K562 (cell line): ENCODE data around the gene UHRF1.

Experiments used
- CTCF ChIP-seq, 3 experiments: IDR thresholded peaks in 2 of 3; conservative IDR thresholded peaks in 1 of 3; 2 replicates each; pipeline ENCODE4 v1.5.1; 2011 to 2012; ENCODE audit warnings: low read length in 3 of 3, mild to moderate bottlenecking in 3 of 3, control low read depth in 2 of 3, improper control_type of control experiment in 1 of 3, inconsistent platforms in 1 of 3, low read depth in 1 of 3, mixed read lengths in 1 of 3, moderate library complexity in 1 of 3; ENCODE audit not compliant: insufficient read depth in 2 of 3
- GMEB1 ChIP-seq: fragments of 250-450 bp; sonication (Bioruptor Pico); IDR thresholded peaks from 2 replicates; pipeline ENCODE4 v1.4.0; 2020; ENCODE audit warnings: mild to moderate bottlenecking
- HMGXB4 ChIP-seq: sonication (generic); formaldehyde crosslinking; IDR thresholded peaks from 2 replicates; pipeline ENCODE4 v1.8.1; 2023; ENCODE audit warnings: mild to moderate bottlenecking, missing genetic modification reagents
- JUNB ChIP-seq: fragments of 450-650 bp; formaldehyde crosslinking; conservative IDR thresholded peaks from 2 replicates; pipeline ENCODE4 v1.4.0; 2020; ENCODE audit warnings: mild to moderate bottlenecking
- MGA ChIP-seq: fragments of 450-650 bp; IDR thresholded peaks from 2 replicates; pipeline ENCODE4 v1.6.1; 2016; ENCODE audit warnings: mild to moderate bottlenecking, moderate library complexity
- POLR2A ChIP-seq: fragments of 450-650 bp; conservative IDR thresholded peaks from 2 replicates; pipeline ENCODE4 v1.6.1; 2016
- POLR2G ChIP-seq: fragments of 200-400 bp; formaldehyde crosslinking; IDR thresholded peaks from 2 replicates; pipeline ENCODE4 v1.6.1; 2017; ENCODE audit warnings: low read depth, mild to moderate bottlenecking, antibody characterized with exemption, low read length, moderate library complexity
- SMAD3 ChIP-seq: fragments of 450-650 bp; formaldehyde crosslinking; conservative IDR thresholded peaks from 2 replicates; pipeline ENCODE4 v1.4.0; 2020; ENCODE audit warnings: mild to moderate bottlenecking
- SMARCA4 ChIP-seq: fragments of 450-650 bp; IDR thresholded peaks from 2 replicates; pipeline ENCODE4 v1.6.1; 2016
- TSC22D4 ChIP-seq: fragments of 450-650 bp; IDR thresholded peaks from 2 replicates; pipeline ENCODE4 v1.6.1; 2016; ENCODE audit warnings: missing genetic modification characterization, missing biosample characterization, control low read depth
- XRCC5 ChIP-seq: fragments of 200-400 bp; formaldehyde crosslinking; IDR thresholded peaks from 2 replicates; pipeline ENCODE4 v1.6.1; 2017; ENCODE audit warnings: low read depth, mild to moderate bottlenecking, low read length
- ZBTB33 ChIP-seq: sonication (generic); formaldehyde crosslinking; IDR thresholded peaks from 2 replicates; pipeline ENCODE4 v1.8.1; 2023; ENCODE audit warnings: mild to moderate bottlenecking, missing genetic modification reagents
- ZNF449 ChIP-seq: fragments of 250-450 bp; sonication (Bioruptor Pico); IDR thresholded peaks from 2 replicates; pipeline ENCODE4 v1.8.0; 2022; ENCODE audit warnings: moderate library complexity, mild to moderate bottlenecking, inconsistent platforms
- ZNF586 ChIP-seq: fragments of 450-650 bp; formaldehyde crosslinking; conservative IDR thresholded peaks from 2 replicates; pipeline ENCODE4 v1.4.0; 2020; ENCODE audit warnings: mild to moderate bottlenecking, moderate library complexity

- no peak for TF ChIP-seq POLR2G
- no peak for TF ChIP-seq GMEB1 (CRISPR knock-in tag)
- TF ChIP-seq MGA, result no peak
- TF ChIP-seq ZBTB33 (CRISPR knock-in tag), result 0 out of 2 replicates have a peak, but pooled peaks have one; percentile 63
- TF ChIP-seq JUNB (CRISPR knock-in tag), result no peak
- TF ChIP-seq CTCF (IDR thresholded peaks at IDR 0.05 in 2 of 3, conservative IDR thresholded peaks at IDR 0.05 in 1 of 3; ENCODE audit: insufficient read depth in 2 of 3, low read depth in 1 of 3, low read length in 3 of 3), result no peak
- TF ChIP-seq SMARCA4, result no peak
- no peak for TF ChIP-seq XRCC5
- no peak for TF ChIP-seq POLR2A
- TF ChIP-seq ZNF449 (CRISPR knock-in tag), result no peak
- no peak for TF ChIP-seq HMGXB4 (CRISPR knock-in tag)
- TF ChIP-seq TSC22D4, result no peak
- TF ChIP-seq SMAD3 (CRISPR knock-in tag), result no peak
- TF ChIP-seq ZNF586 (CRISPR knock-in tag), result no peak
These were observed 37.6 kb upstream of the UHRF1 start for GRCh38 chr19:4871711-4872110.
